K562 (cell line): ENCODE data around the gene FCER2. TPM values are rescaled to one million over a fixed set of nuclear protein-coding genes. Genes with fewer than 3 reads are reported as not detected.
A peak's percentile ranks its signal among the peaks of the same experiment; 100 is the strongest.

Source experiments
- ATAC-seq: fragments of 200-7000 bp; cut with Tn5 transposase; 3 replicates; pipeline ENCODE4 v1.9.1; 2020; ENCODE audit warnings: moderate library complexity
- BruUV-seq: library from RNA; stranded (reverse); fragments of 400-500 nt; replicated peaks from 2 replicates; lab custom pipeline; 2021; lab: Mats Ljungman, UMichigan
- CTCF ChIA-PET: fragments of 300-600 bp; formaldehyde crosslinking; extraction: SDS; loops from one replicate; lab custom pipeline; 2021; ENCODE audit warnings: low intra/inter-chr PET ratio; lab: Yijun Ruan, JAX
- POLR2A ChIA-PET: fragments of 300-600, 350-650 bp; sonication (Branson Sonifier 250); formaldehyde crosslinking; extraction: SDS; loops from one replicate; lab custom pipeline; 2021; ENCODE audit warnings: antibody characterized with exemption, inconsistent platforms; lab: Yijun Ruan, JAX
- DNase-seq, 4 experiments: peaks; one replicate each; pipeline versions ENCODE4 v3.0.0 to v3.0.0-alpha.2; 2011 to 2018; ENCODE audit warnings: low spot score in 3 of 4, mixed read lengths in 3 of 4; ENCODE audit errors: extremely low read depth in 1 of 4
- FAIRE-seq: peaks from 2 replicates; lab custom pipeline; 2011; peaks lifted over from hg19 to GRCh38; lab: Jason Lieb, UNC
- H2AFZ ChIP-seq: 2 replicates; pipeline ENCODE4 v1.6.0; 2011; ENCODE audit warnings: low read depth, low read length, control low read depth, inconsistent platforms
- H3K27ac ChIP-seq: fragments of 200-600 bp; 3 replicates; pipeline ENCODE4 v1.8.0; 2011; ENCODE audit warnings: low read depth, mild to moderate bottlenecking, control low read depth, inconsistent platforms, low read length, moderate library complexity, mixed read lengths; ENCODE audit errors: extremely low read depth
- H3K27me3 ChIP-seq, 2 experiments: fragments of 300-600 bp in 1 of 2; 2 replicates in 1 of 2; 3 replicates in 1 of 2; pipeline versions ENCODE4 v1.6.0 to v1.8.0; 2011; ENCODE audit warnings: inconsistent platforms in 2 of 2, low read length in 2 of 2, mild to moderate bottlenecking in 1 of 2, mixed read lengths in 1 of 2, moderate library complexity in 1 of 2; ENCODE audit not compliant: control insufficient read depth in 2 of 2, insufficient read depth in 2 of 2
- H3K36me3 ChIP-seq: fragments of 300-600 bp; 3 replicates; pipeline ENCODE4 v1.8.0; 2011; ENCODE audit warnings: mild to moderate bottlenecking, low read length, inconsistent platforms; ENCODE audit not compliant: control insufficient read depth, insufficient read depth
- H3K4me1 ChIP-seq, 2 experiments: fragments of 200-600 bp in 1 of 2; replicated peaks in 1 of 2; 2 replicates in 1 of 2; 3 replicates in 1 of 2; pipeline versions ENCODE4 v1.5.1 to v1.8.0; 2011; ENCODE audit warnings: inconsistent platforms in 2 of 2, low read length in 2 of 2, mild to moderate bottlenecking in 1 of 2, mixed read lengths in 1 of 2, moderate library complexity in 1 of 2; ENCODE audit not compliant: control insufficient read depth in 2 of 2, insufficient read depth in 2 of 2
- H3K4me2 ChIP-seq: 2 replicates; pipeline ENCODE4 v1.6.1; 2011; ENCODE audit warnings: low read length, control low read depth, inconsistent platforms, mixed read lengths; ENCODE audit not compliant: insufficient read depth
- H3K4me3 ChIP-seq: fragments of 200-600 bp; sonication (generic), shearing (Covaris generic); 2 replicates; pipeline ENCODE4 v1.5.1; 2016; ENCODE audit warnings: control low read depth, inconsistent platforms
- H3K79me2 ChIP-seq: fragments of 200-600 bp; 3 replicates; pipeline ENCODE4 v1.8.0; 2011; ENCODE audit warnings: low read length, inconsistent platforms; ENCODE audit not compliant: control insufficient read depth, insufficient read depth
- H3K9ac ChIP-seq, 2 experiments: 2 replicates each; pipeline versions ENCODE4 v1.6.0 to v1.6.1; 2011; ENCODE audit warnings: low read depth in 2 of 2, low read length in 2 of 2, control low read depth in 1 of 2, inconsistent platforms in 1 of 2, mild to moderate bottlenecking in 1 of 2, mixed read lengths in 1 of 2; ENCODE audit not compliant: insufficient read depth in 1 of 2
- H3K9me1 ChIP-seq: one replicate; pipeline ENCODE4 v1.6.0; 2011; ENCODE audit warnings: inconsistent platforms, mild to moderate bottlenecking, low read length, moderate library complexity; ENCODE audit not compliant: control insufficient read depth, insufficient read depth
- H3K9me3 ChIP-seq: replicated peaks from 2 replicates; pipeline ENCODE4 v1.5.1; 2011; ENCODE audit warnings: low read depth, low read length, inconsistent platforms; ENCODE audit not compliant: control insufficient read depth, insufficient read depth
- H4K20me1 ChIP-seq: replicated peaks from 2 replicates; pipeline ENCODE4 v1.6.1; 2011; ENCODE audit warnings: low read length, inconsistent platforms, mixed read lengths; ENCODE audit not compliant: control insufficient read depth, insufficient read depth
- BRD4 ChIP-seq: fragments of 200-600 bp; sonication (generic); IDR thresholded peaks from 2 replicates; pipeline ENCODE4 v1.6.1; 2017; ENCODE audit warnings: inconsistent platforms
- EGR1 ChIP-seq: fragments of 450-650 bp; conservative IDR thresholded peaks from 2 replicates; pipeline ENCODE4 v1.6.1; 2017; ENCODE audit warnings: mild to moderate bottlenecking
- MEF2D ChIP-seq: conservative IDR thresholded peaks from 2 replicates; pipeline ENCODE4 v1.6.1; 2016; ENCODE audit warnings: low read depth, missing genetic modification characterization, missing compliant biosample characterization
- PHB ChIP-seq: fragments of 250-450 bp; sonication (Bioruptor Pico); IDR thresholded peaks from 2 replicates; pipeline ENCODE4 v1.5.0; 2021
- POLR2G ChIP-seq: fragments of 200-400 bp; formaldehyde crosslinking; IDR thresholded peaks from 2 replicates; pipeline ENCODE4 v1.6.1; 2017; ENCODE audit warnings: low read depth, mild to moderate bottlenecking, antibody characterized with exemption, low read length, moderate library complexity
- SIX5 ChIP-seq, 2 experiments: IDR thresholded peaks; 2 replicates each; pipeline ENCODE4 v1.6.1; 2011; ENCODE audit warnings: low read length in 2 of 2, borderline replicate concordance in 1 of 2, low read depth in 1 of 2, mild to moderate bottlenecking in 1 of 2, moderate library complexity in 1 of 2; ENCODE audit not compliant: insufficient read depth in 1 of 2
- ZBED1 ChIP-seq: IDR thresholded peaks from 2 replicates; pipeline ENCODE4 v1.6.1; 2014
- WGBS: fragments of 100-300 bp; shearing (Covaris generic); methylation state at CpG from one replicate; pipeline ENCODE4 v1.1.6; 2016; ENCODE audit warnings: low coverage, mixed read lengths; ENCODE audit not compliant: insufficient coverage; ENCODE audit errors: missing lambda C conversion rate; 5-methylcytosine and 5-hydroxymethylcytosine counted together
- in situ Hi-C: fragments of 300-500 bp; cut with MboI; formaldehyde crosslinking; loops from 4 replicates; pipeline ENCODE4 v1.15.0; 2018; ENCODE audit warnings: inconsistent platforms, mixed read lengths
- intact Hi-C: fragments of 100-400 bp; cut with micrococcal nuclease; formaldehyde crosslinking; loops from 2 replicates; pipeline ENCODE4 v1.14.2; 2022
- polyA plus RNA-seq, 8 experiments: library from polyadenylated mRNA; depleted of rRNA in 4 of 8; stranded (reverse) in 5 of 8; unstranded in 3 of 8; fragments of >200 nt; fragmentation: Nextera tagmentation in 2 of 8; fragmentation: Illumina TruSeq in 1 of 8; extraction: Ambion mirVana in 2 of 8; extraction: Trizol in 1 of 8; gene quantifications; 2 replicates each; pipeline versions ENCODE4 v1.2.1 to v1.2.3, GENCODE V29; 2011 to 2014; ENCODE audit warnings: inconsistent platforms in 1 of 8, missing spikeins in 1 of 8
- total RNA-seq, 7 experiments: library from RNA; depleted of rRNA in 6 of 7; stranded (reverse); fragments of >200 nt in 6 of 7; fragmentation: Illumina TruSeq in 2 of 7; extraction: Trizol in 2 of 7; gene quantifications; 2 replicates each; pipeline versions ENCODE4 v1.2.1 to v1.2.3, GENCODE V29; 2011 to 2021; ENCODE audit warnings: low replicate concordance in 1 of 7
- TF ChIP-seq, protein P1 (sequence below), 2 experiments: fragments of 450-650 bp in 1 of 2; sonication (generic) in 1 of 2; formaldehyde crosslinking in 1 of 2; IDR thresholded peaks in 1 of 2; conservative IDR thresholded peaks in 1 of 2; 2 replicates each; pipeline versions ENCODE4 v1.6.1 to v1.8.1; 2016 to 2023; ENCODE audit warnings: mild to moderate bottlenecking in 2 of 2, moderate library complexity in 2 of 2, inconsistent platforms in 1 of 2, missing genetic modification reagents in 1 of 2
- TF ChIP-seq, protein P2 (sequence below): fragments of 450-650 bp; formaldehyde crosslinking; conservative IDR thresholded peaks from 2 replicates; pipeline ENCODE4 v1.4.0; 2022; ENCODE audit warnings: mild to moderate bottlenecking, missing genetic modification characterization
- TF ChIP-seq, protein P3 (sequence below): fragments of 250-450 bp; sonication (Bioruptor Pico); IDR thresholded peaks from 2 replicates; pipeline ENCODE4 v1.8.0; 2022; ENCODE audit warnings: inconsistent platforms, mild to moderate bottlenecking, moderate library complexity, borderline replicate concordance

Gene FCER2
- total and polyA plus RNA-seq, 9 of the 15 experiments (the other 6 are each of a cell fraction or from before 2014, with no cell fraction given), result 0.11 TPM; not detected in 8

DNA sequence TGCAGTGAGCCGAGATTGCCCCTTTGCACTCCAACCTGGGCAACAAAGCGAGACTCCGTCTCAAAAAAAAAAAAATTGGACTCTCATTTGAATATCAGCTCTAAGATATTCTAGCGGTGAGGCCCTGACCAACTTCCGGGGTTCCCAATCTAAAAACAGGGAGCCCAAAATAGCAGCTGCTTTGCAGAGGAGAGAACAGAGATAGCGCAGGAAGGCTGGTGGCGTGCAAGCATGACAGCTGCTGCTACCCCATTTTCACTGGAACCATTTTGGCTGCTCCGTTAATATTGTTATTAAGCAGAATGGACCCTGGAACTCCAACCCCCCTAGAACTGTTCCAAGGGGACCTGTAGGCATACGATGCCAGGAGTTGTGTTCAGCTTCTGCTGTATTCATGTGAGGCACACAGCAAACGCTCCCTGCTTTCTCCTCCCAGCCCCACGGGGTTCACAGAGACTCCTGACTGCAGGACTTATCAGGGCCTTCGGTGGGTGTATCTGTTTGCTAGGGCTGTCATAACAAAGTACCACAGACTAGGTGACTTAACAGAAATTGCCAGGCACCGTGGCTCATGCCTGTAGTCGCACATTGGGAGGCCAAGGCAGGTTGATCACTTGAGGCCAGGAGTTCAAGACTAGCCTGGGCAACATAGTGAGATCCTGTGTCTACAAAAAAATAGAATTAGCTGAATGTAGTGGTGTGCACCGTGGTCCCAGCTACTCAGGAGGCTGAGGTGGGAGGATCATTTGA is 53.5 kb downstream of the FCER2 start (continued):
- TF ChIP-seq, protein P1, sequence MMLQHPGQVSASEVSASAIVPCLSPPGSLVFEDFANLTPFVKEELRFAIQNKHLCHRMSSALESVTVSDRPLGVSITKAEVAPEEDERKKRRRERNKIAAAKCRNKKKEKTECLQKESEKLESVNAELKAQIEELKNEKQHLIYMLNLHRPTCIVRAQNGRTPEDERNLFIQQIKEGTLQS (IDR thresholded peaks at IDR 0.05), result no peak
- TF ChIP-seq, protein P1 (CRISPR knock-in tag; conservative IDR thresholded peaks at IDR 0.05), result no peak
- TF ChIP-seq MEF2D (tag) (peak; percentile 87), ZBED1 (no peak), BRD4 (no peak)
- TF ChIP-seq, protein P2, sequence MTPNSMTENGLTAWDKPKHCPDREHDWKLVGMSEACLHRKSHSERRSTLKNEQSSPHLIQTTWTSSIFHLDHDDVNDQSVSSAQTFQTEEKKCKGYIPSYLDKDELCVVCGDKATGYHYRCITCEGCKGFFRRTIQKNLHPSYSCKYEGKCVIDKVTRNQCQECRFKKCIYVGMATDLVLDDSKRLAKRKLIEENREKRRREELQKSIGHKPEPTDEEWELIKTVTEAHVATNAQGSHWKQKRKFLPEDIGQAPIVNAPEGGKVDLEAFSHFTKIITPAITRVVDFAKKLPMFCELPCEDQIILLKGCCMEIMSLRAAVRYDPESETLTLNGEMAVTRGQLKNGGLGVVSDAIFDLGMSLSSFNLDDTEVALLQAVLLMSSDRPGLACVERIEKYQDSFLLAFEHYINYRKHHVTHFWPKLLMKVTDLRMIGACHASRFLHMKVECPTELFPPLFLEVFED (CRISPR knock-in tag), result no peak

DNA sequence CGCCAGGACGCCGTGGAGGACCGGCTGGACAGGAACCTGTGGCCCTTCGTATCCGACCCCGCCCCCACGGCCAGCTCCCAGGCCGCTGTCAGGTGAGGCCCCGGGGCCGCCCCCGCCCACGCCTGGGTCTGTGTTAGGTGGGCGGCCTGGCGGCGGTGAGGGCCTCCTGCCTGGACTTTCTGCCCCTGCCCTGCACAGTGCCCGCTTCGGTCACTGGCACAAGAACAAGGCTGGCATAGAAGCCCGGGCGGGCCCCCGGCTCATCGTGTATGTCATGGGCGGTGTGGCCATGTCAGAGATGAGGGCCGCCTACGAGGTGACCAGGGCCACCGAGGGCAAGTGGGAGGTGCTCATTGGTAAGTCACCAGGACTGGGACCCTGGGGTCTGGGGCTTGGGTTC is 54.8 kb downstream of the FCER2 start:
- ATAC-seq, result no peak
- POLR2A ChIA-PET, result interaction anchor here (0.6 to 2.9 kb wide), 2 partner anchors 9 to 44 kb away, joined by 4 to 18 read pairs; partner anchors contain the start of gene STXBP2

More for the DNA sequence above, 54.8 kb downstream of the FCER2 start:
- Histone ChIP-seq H3K27ac (no peak overlapping the region), H3K4me3 (no peak overlapping the region), H3K79me2 (no peaks in the 10 kb centered on the region), H3K9me3 (no peaks in the 10 kb centered on the region), H3K27me3 (no peaks in the 10 kb centered on the region), H3K4me2 (no peak overlapping the region), H2AFZ (no peak overlapping the region), H3K9ac (no peak overlapping the region), H3K4me1 (peaks cover 0 to 47% of the 10 kb centered on the region in 2 experiments; a peak in 4 of 5 replicates), H3K9me1 (no peaks in the 10 kb centered on the region), H3K36me3 (peaks cover 43% of the 10 kb centered on the region; the same call in 2 of the 3 replicates), H4K20me1 (peaks cover 7% of the 10 kb centered on the region)
- TF ChIP-seq EGR1 (0 out of 2 replicates have a peak, but pooled peaks have one; percentile 13), PHB (CRISPR knock-in tag) (no peak), POLR2G (peak; percentile 59), SIX5 (IDR thresholded peaks at IDR 0.05; ENCODE audit: borderline replicate concordance in 1 of 2, insufficient read depth in 1 of 2, low read depth in 1 of 2, low read length in 2 of 2) (no peak)
- TF ChIP-seq, protein P3, sequence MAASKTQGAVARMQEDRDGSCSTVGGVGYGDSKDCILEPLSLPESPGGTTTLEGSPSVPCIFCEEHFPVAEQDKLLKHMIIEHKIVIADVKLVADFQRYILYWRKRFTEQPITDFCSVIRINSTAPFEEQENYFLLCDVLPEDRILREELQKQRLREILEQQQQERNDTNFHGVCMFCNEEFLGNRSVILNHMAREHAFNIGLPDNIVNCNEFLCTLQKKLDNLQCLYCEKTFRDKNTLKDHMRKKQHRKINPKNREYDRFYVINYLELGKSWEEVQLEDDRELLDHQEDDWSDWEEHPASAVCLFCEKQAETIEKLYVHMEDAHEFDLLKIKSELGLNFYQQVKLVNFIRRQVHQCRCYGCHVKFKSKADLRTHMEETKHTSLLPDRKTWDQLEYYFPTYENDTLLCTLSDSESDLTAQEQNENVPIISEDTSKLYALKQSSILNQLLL, result no peak
- intact Hi-C loops (no loop called here), in situ Hi-C loops (no loop called here)
- 95% methylated on average over 15 of the region's 26 CpGs for WGBS
- BruUV-seq, result no TSS peak
- CTCF ChIA-PET, result no interaction called here
- no peak for DNase-seq
- FAIRE-seq, result no peak
